ENCODE data around the gene KRTAP20-2. TPM values are rescaled to one million over a fixed set of nuclear protein-coding genes. Genes with fewer than 3 reads are reported as not detected.

KRTAP20-2 gene
- not detected for total RNA-seq

DNA sequence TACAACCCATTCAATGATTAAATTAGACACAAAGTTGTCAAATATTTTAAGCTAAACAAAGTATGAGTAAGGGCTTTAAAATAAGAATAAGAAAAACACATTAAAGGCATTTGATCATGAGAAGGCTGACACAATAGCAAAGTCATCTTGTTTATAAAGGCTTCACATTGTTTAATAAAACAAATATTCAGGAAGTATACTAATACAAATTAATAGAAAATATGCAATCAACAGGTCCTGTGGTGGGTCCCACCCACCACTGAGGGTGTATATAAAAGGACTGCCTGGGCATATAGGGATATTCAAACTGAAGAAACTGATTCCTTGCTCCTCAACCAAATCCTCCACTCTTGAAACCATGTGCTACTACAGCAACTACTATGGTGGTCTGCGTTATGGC, at the start of gene KRTAP20-2:
TSS of gene KRTAP20-2 (plus strand) at position 301 of the 400 bp plus-strand sequence. CDS start at position 359, 58 bp downstream.
- intact Hi-C loops (cut with DNase I; ENCODE audit: low total_unique reads) = no loop called here
- DNase-seq = no peak
- WGBS, 2 donors (ENCODE audit: low coverage in 1 of 2) = 89% methylated on average over 1 of the region's 1 CpG; no CpG with 5 or more reads in 1 of the 2 donors
- Histone ChIP-seq H3K27me3 (no peaks in the 10 kb centered on the region), H3K36me3 (no peaks in the 10 kb centered on the region), H3K4me1 (no peaks in the 10 kb centered on the region), H3K27ac (no peak within 1 kb of the TSS), H3K4me3 (no peak within 1 kb of the TSS), H3K9me3 (no peaks in the 10 kb centered on the region)
- in situ Hi-C loops (cut with MboI; ENCODE audit: low pct_ligation_motif_present in 1 of 4, low pct_unique_long_range_greater_than_20kb in 1 of 4, low sequenced_read_pairs in 3 of 4) = no loop called here
- TF ChIP-seq EP300 (IDR thresholded peaks at IDR 0.05; ENCODE audit: low read depth) (no peak), POLR2AphosphoS5 (IDR thresholded peaks at IDR 0.05) (no peak), CTCF (IDR thresholded peaks at IDR 0.05) (no peak), POLR2A (IDR thresholded peaks at IDR 0.05) (no peak)

DNA sequence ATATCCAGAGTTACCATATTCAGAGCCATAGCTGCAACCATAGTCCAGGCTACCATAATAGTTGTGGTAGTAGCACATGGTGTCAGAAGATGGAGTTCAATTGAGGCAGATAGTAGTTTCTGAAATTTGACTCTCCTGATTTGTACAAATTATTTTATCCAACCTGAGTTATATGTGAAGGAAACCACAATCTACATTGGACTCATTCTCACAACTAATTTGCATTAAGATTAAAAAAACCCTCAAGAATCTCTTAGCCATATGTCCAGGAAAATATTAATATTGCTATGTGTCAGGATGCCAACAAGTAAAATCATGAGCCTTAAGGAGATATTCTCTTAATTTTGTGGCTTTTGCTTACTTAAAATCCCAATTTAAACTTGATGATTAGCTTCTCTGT, 44.7 kb upstream of the KRTAP20-2 start, which contains the start of gene KRTAP22-2:
TSS of gene KRTAP22-2 (minus strand) at position 101 of the 400 bp plus-strand sequence.
- in situ Hi-C loops (cut with MboI; ENCODE audit: low pct_ligation_motif_present in 1 of 4, low pct_unique_long_range_greater_than_20kb in 1 of 4, low sequenced_read_pairs in 3 of 4) (no loop called here), intact Hi-C loops (cut with DNase I; ENCODE audit: low total_unique reads) (no loop called here)
- H3K27ac ChIP-seq = no peak within 1 kb of the TSS
- no peak within 1 kb of the TSS for H3K4me3 ChIP-seq
- H3K27me3 ChIP-seq = no peaks in the 10 kb centered on the region
- TF ChIP-seq CTCF (IDR thresholded peaks at IDR 0.05) (no peak), POLR2A (IDR thresholded peaks at IDR 0.05) (no peak), POLR2AphosphoS5 (IDR thresholded peaks at IDR 0.05) (no peak), EP300 (IDR thresholded peaks at IDR 0.05; ENCODE audit: low read depth) (no peak)
- no peaks in the 10 kb centered on the region for H3K9me3 ChIP-seq
- no peaks in the 10 kb centered on the region for H3K4me1 ChIP-seq
- H3K36me3 ChIP-seq = no peaks in the 10 kb centered on the region
- DNase-seq = no peak

DNA sequence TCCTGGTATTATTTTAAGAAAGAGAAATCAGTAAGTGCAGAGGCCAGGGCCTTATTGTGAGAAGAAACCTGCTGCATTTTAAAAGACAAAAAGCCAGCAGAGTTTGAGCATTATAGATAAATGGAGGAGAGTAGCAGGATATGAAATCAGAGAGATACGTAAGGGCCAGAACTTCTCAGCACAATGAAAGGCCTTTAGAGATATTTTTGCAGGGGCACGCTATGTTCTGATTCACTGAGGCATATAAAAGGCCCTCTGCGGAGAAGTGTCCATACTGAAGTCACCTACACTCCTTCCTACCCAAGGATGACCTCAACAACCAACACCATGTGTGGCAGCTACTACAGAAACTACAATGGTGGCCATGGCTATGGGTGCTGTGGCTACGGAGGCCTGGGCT, 42.9 kb upstream of the KRTAP20-2 start, which contains the start of gene KRTAP6-3:
TSS of gene KRTAP6-3 (plus strand) at position 301 of the 400 bp plus-strand sequence. CDS start at position 307, 6 bp downstream.
- 85 to 89% methylated on average over 2 to 4 of the region's 4 CpGs for WGBS, 2 donors (ENCODE audit: low coverage in 1 of 2)
- TF ChIP-seq CTCF (IDR thresholded peaks at IDR 0.05) (no peak), EP300 (IDR thresholded peaks at IDR 0.05; ENCODE audit: low read depth) (no peak), POLR2AphosphoS5 (IDR thresholded peaks at IDR 0.05) (no peak), POLR2A (IDR thresholded peaks at IDR 0.05) (no peak)
- Histone ChIP-seq H3K9me3 (no peaks in the 10 kb centered on the region), H3K27ac (no peak within 1 kb of the TSS), H3K4me3 (no peak within 1 kb of the TSS), H3K4me1 (no peaks in the 10 kb centered on the region), H3K36me3 (no peaks in the 10 kb centered on the region), H3K27me3 (no peaks in the 10 kb centered on the region)
- no peak for DNase-seq
- in situ Hi-C loops (cut with MboI; ENCODE audit: low pct_ligation_motif_present in 1 of 4, low pct_unique_long_range_greater_than_20kb in 1 of 4, low sequenced_read_pairs in 3 of 4) = no loop called here
- intact Hi-C loops (cut with DNase I; ENCODE audit: low total_unique reads) = no loop called here

- in situ Hi-C loops (cut with MboI; ENCODE audit: low pct_ligation_motif_present in 1 of 4, low pct_unique_long_range_greater_than_20kb in 1 of 4, low sequenced_read_pairs in 3 of 4) = no loop called here
- intact Hi-C loops (cut with DNase I; ENCODE audit: low total_unique reads) = no loop called here
- TF ChIP-seq CTCF (IDR thresholded peaks at IDR 0.05) (no peak), EP300 (IDR thresholded peaks at IDR 0.05; ENCODE audit: low read depth) (no peak), POLR2AphosphoS5 (IDR thresholded peaks at IDR 0.05) (no peak), POLR2A (IDR thresholded peaks at IDR 0.05) (no peak)
- Histone ChIP-seq H3K4me1 (no peaks in the 10 kb centered on the region), H3K27me3 (no peaks in the 10 kb centered on the region), H3K27ac (no peak within 1 kb of the TSS), H3K36me3 (no peaks in the 10 kb centered on the region), H3K4me3 (no peak within 1 kb of the TSS), H3K9me3 (no peaks in the 10 kb centered on the region)
- no peak for DNase-seq
- 96% methylated on average over 6 of the region's 6 CpGs; no CpG with 5 or more reads in 1 of the 2 donors for WGBS, 2 donors (ENCODE audit: low coverage in 1 of 2)
These were observed 36.2 kb upstream of the KRTAP20-2 start, which contains the start of gene KRTAP6-2 for GRCh38 chr21:30598802-30599201. TSS of gene KRTAP6-2 (minus strand) at chr21:30598902. CDS start at chr21:30598874, 28 bp downstream.
